Measurements from ENCODE around the gene SMCP. TPM values are rescaled to one million over a fixed set of nuclear protein-coding genes. Genes with fewer than 3 reads are reported as not detected.

Gene SMCP
- total RNA-seq, 6 donors from 2014 or later: not detected

- WGBS, 2 donors: 78 to 82% methylated on average over 3 of the region's 3 CpGs
- Histone ChIP-seq H3K27ac (no peak overlapping the region), H3K9me3 (no peaks in the 10 kb centered on the region), H3K36me3 (no peaks in the 10 kb centered on the region), H3K4me3 (no peak overlapping the region), H3K27me3 (no peaks in the 10 kb centered on the region), H3K4me1 (no peaks in the 10 kb centered on the region)
- DNase-seq (no peak), ATAC-seq (ENCODE audit: low FRiP score in 2 of 2) (no peak)
- no peak for TF ChIP-seq EP300 (IDR thresholded peaks at IDR 0.05)
- no peak for TF ChIP-seq POLR2A (IDR thresholded peaks at IDR 0.05)
- no peak for TF ChIP-seq CTCF (IDR thresholded peaks at IDR 0.05)
- TF ChIP-seq POLR2AphosphoS5 (IDR thresholded peaks at IDR 0.05): no peak
Measured at GRCh38 chr1:152928671-152929070, 50.5 kb downstream of the SMCP start.

GRCh38 chr1:152932170-152932811, 54.2 kb downstream of the SMCP start:
- Histone ChIP-seq H3K27ac (no peak overlapping the region), H3K36me3 (no peaks in the 10 kb centered on the region), H3K4me1 (no peaks in the 10 kb centered on the region), H3K4me3 (no peak overlapping the region), H3K9me3 (no peaks in the 10 kb centered on the region), H3K27me3 (no peaks in the 10 kb centered on the region)
- DNase-seq: no peak
- no peak for TF ChIP-seq POLR2A (IDR thresholded peaks at IDR 0.05)
- TF ChIP-seq EP300 (IDR thresholded peaks at IDR 0.05): no peak
- no peak for TF ChIP-seq CTCF (IDR thresholded peaks at IDR 0.05)
- no peak for TF ChIP-seq POLR2AphosphoS5 (IDR thresholded peaks at IDR 0.05)
- ATAC-seq (ENCODE audit: low FRiP score in 2 of 2): peak; percentile 24 to 63
- WGBS, 2 donors: 40 to 58% methylated on average over 4 of the region's 4 CpGs

GRCh38 chr1:152933196-152933595, 55.1 kb downstream of the SMCP start:
- TF ChIP-seq POLR2A (IDR thresholded peaks at IDR 0.05) (no peak), EP300 (IDR thresholded peaks at IDR 0.05) (no peak), CTCF (IDR thresholded peaks at IDR 0.05) (no peak), POLR2AphosphoS5 (IDR thresholded peaks at IDR 0.05) (no peak)
- H3K27ac ChIP-seq: no peak overlapping the region
- H3K4me3 ChIP-seq: no peak overlapping the region
- no peaks in the 10 kb centered on the region for H3K4me1 ChIP-seq
- H3K9me3 ChIP-seq: no peaks in the 10 kb centered on the region
- no peaks in the 10 kb centered on the region for H3K27me3 ChIP-seq
- ATAC-seq (ENCODE audit: low FRiP score in 2 of 2) (no peak), DNase-seq (no peak)
- WGBS, 2 donors: 80 to 91% methylated on average over 2 of the region's 2 CpGs
- H3K36me3 ChIP-seq: no peaks in the 10 kb centered on the region

Other genes with a start within 250 kb of the SMCP start
- gene LCE2D, start 214.9 kb upstream of the SMCP start, total RNA-seq: not detected
- not detected for gene LCE2C, start 203.0 kb upstream of the SMCP start, total RNA-seq
- gene LCE2B, start 192.2 kb upstream of the SMCP start, total RNA-seq: not detected
- gene LCE2A, start 180.0 kb upstream of the SMCP start, total RNA-seq: not detected
- not detected for gene LCE4A, start 170.2 kb upstream of the SMCP start, total RNA-seq
- gene KPRP, start 120.3 kb upstream of the SMCP start, total RNA-seq: not detected
- gene LCE1F, start 103.2 kb upstream of the SMCP start, total RNA-seq: not detected
- gene LCE1E, start 92.1 kb upstream of the SMCP start, total RNA-seq: not detected
- gene LCE1D, start 81.6 kb upstream of the SMCP start, total RNA-seq: not detected
- not detected for gene LCE1C, start 71.7 kb upstream of the SMCP start, total RNA-seq
- gene LCE1B, start 66.4 kb upstream of the SMCP start, total RNA-seq: not detected
- gene LCE1A, start 50.8 kb upstream of the SMCP start, total RNA-seq: not detected
- gene LCE6A, start 35.5 kb upstream of the SMCP start, total RNA-seq: not detected
- gene LCE7A, start 18.3 kb upstream of the SMCP start, total RNA-seq: not detected
- under 1 TPM in 4 of 6 donors, not detected in 2; 0.23 to 0.69 (median 0.35) TPM for gene IVL, start 30.2 kb downstream of the SMCP start, total RNA-seq
- not detected for gene SPRR5, start 68.9 kb downstream of the SMCP start, total RNA-seq
- not detected for gene SPRR4, start 92.3 kb downstream of the SMCP start, total RNA-seq
- not detected for gene SPRR1A, start 105.8 kb downstream of the SMCP start, total RNA-seq
- gene SPRR3, start 123.4 kb downstream of the SMCP start, total RNA-seq: not detected
- gene SPRR1B, start 152.9 kb downstream of the SMCP start, total RNA-seq: not detected
- under 1 TPM in 1 of 6 donors, not detected in 5; 0.40 TPM for gene SPRR2D, start 162.8 kb downstream of the SMCP start, total RNA-seq
- not detected for gene SPRR2A, start 179.2 kb downstream of the SMCP start, total RNA-seq
- not detected for gene SPRR2B, start 193.3 kb downstream of the SMCP start, total RNA-seq
- gene SPRR2E, start 216.2 kb downstream of the SMCP start, total RNA-seq: not detected
- not detected for gene SPRR2F, start 235.2 kb downstream of the SMCP start, total RNA-seq